Subcutaneous abdominal adipose tissue (tissue), 5 donors: ENCODE data around the gene ELOVL1.
"Not testable (repeated sequence)": the region's sequence is repeated elsewhere in the genome, so short reads cannot be mapped to it uniquely, and the experiment has no call there.

Experiments used
- H3K27ac ChIP-seq: one replicate; pipeline ENCODE4 v1.7.0; 2013; ENCODE audit warnings: low read depth, mild to moderate bottlenecking, inconsistent platforms, low read length, moderate library complexity
- H3K27me3 ChIP-seq, 5 donors: one replicate each; pipeline ENCODE4 v1.7.0; 2013; ENCODE audit warnings: low read length in 5 of 5, inconsistent platforms in 1 of 5; ENCODE audit not compliant: control insufficient read depth in 5 of 5, insufficient read depth in 4 of 5
- H3K36me3 ChIP-seq, 5 donors: one replicate each; pipeline ENCODE4 v1.7.0; 2013; ENCODE audit warnings: low read length in 5 of 5; ENCODE audit not compliant: control insufficient read depth in 5 of 5, insufficient read depth in 5 of 5
- H3K4me1 ChIP-seq, 5 donors: one replicate each; pipeline ENCODE4 v1.7.0; 2013; ENCODE audit warnings: low read length in 5 of 5, mild to moderate bottlenecking in 3 of 5, moderate library complexity in 1 of 5; ENCODE audit not compliant: control insufficient read depth in 5 of 5, insufficient read depth in 5 of 5
- H3K4me3 ChIP-seq, 5 donors: one replicate each; pipeline ENCODE4 v1.7.0; 2013; ENCODE audit warnings: low read length in 5 of 5, low read depth in 1 of 5
- H3K9ac ChIP-seq, 5 donors: one replicate each; pipeline ENCODE4 v1.7.0; 2013; ENCODE audit warnings: low read length in 5 of 5, mild to moderate bottlenecking in 4 of 5, moderate library complexity in 3 of 5
- H3K9me3 ChIP-seq, 5 donors: one replicate each; pipeline ENCODE4 v1.7.0; 2013; ENCODE audit warnings: low read length in 5 of 5; ENCODE audit not compliant: control insufficient read depth in 5 of 5
- donor health status: healthy.
- donor health status: healthy.
- donor health status: healthy.
- donor health status: healthy.
- donor health status: healthy.

Gene ELOVL1

DNA sequence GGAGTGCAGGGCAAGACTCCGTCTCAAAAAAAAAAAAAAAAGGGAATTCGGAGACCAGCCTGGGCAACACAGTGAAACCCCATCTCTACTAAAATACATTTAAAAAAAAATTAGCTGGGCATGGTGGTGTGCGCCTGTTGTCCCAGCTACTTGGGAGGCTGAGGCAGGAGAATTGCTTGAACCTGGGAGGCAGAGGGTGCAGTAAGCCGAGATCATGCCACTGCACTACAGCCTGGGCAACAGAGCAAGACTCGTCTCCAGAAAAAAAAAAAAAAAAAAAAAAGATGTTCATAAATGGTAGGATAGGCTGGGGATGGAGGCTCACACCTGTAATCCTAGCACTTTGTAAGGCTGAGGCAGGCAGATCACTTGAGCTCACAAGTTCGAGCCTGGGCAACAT lies 2.0 kb upstream of the ELOVL1 start:
- H3K27ac ChIP-seq, H3K27me3 ChIP-seq, H3K4me3 ChIP-seq, H3K9me3 ChIP-seq, H3K9ac ChIP-seq: not testable (repeated sequence)
- peaks cover 0 to 16% (median 13%) of the 10 kb centered on the region in 5 donors for H3K36me3 ChIP-seq
- peaks cover 5 to 40% (median 38%) of the 10 kb centered on the region in 5 donors for H3K4me1 ChIP-seq

GRCh38 chr1:43368646-43369020 lies 822 bp upstream of the ELOVL1 start:
- no peaks in the 10 kb centered on the region for H3K9me3 ChIP-seq
- peaks cover 0 to 27% (median 24%) of the 10 kb centered on the region in 5 donors for H3K36me3 ChIP-seq
- peak overlapping the region; percentile 63 to 89 (median 72) for H3K4me3 ChIP-seq
- H3K4me1 ChIP-seq: peaks cover 5 to 39% (median 35%) of the 10 kb centered on the region in 5 donors
- H3K27ac ChIP-seq: peak overlapping the region; percentile 86
- H3K9ac ChIP-seq: peak overlapping the region; percentile 17 to 93 (median 84)
- no peaks in the 10 kb centered on the region for H3K27me3 ChIP-seq

DNA sequence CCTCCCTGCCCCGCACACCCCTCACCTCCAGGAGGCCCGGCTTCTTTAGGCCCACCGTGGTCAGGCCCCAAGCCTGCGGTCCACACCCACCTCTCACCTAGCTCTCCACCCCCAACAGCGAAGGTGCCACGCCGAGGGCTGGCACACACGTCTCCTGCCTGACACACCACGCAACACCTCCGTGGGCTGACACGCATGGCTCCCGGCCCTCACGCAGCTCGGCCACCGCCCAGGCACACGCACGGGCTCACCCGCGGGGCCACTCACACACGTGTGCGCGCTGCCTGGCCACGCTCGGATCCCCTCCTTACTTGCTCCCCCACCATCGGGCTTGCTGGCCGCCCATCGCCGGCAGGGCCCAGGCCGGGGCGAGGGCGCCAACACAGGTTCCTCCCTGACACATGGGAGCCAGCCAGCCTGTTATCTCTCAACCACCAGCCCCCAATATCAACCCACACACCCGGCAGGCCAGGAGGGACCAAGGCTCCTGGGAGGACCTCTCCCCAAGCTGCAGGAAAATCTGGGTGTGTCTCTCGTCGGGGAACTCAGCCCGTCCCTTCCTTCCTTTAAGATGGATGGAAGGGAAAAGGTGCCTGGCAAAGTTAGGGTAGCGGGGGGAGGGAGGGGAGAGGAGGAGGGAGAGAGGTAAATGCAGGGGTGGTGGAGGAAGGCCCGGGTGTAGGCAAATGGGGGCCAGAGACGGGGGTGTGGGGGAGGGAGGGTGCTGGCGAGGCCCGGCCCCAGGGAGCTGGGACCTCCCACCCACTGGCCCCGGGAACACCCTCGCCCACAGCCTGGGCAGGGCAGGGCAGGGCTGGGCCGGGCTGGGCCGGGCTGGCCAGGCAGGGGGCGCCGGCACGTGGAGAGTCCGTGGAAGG lies 546 bp downstream of the ELOVL1 start:
- H3K27ac ChIP-seq: peak overlapping the region; percentile 92
- peaks cover 5 to 35% (median 27%) of the 10 kb centered on the region in 5 donors for H3K4me1 ChIP-seq
- peak overlapping the region; percentile 68 to 91 (median 85) for H3K4me3 ChIP-seq
- no peaks in the 10 kb centered on the region for H3K27me3 ChIP-seq
- no peaks in the 10 kb centered on the region for H3K9me3 ChIP-seq
- H3K9ac ChIP-seq: peak overlapping the region; percentile 48 to 95 (median 90)
- peaks cover 0 to 36% (median 34%) of the 10 kb centered on the region in 5 donors for H3K36me3 ChIP-seq

- H3K4me1 ChIP-seq: peaks cover 5 to 35% (median 27%) of the 10 kb centered on the region in 5 donors
- peak overlapping the region; percentile 48 to 95 (median 90) for H3K9ac ChIP-seq
- no peaks in the 10 kb centered on the region for H3K27me3 ChIP-seq
- peak overlapping the region; percentile 92 for H3K27ac ChIP-seq
- no peaks in the 10 kb centered on the region for H3K9me3 ChIP-seq
- peak overlapping the region; percentile 51 to 89 (median 82) for H3K4me3 ChIP-seq
- peaks cover 3 to 42% (median 40%) of the 10 kb centered on the region in 5 donors for H3K36me3 ChIP-seq
Measured at GRCh38 chr1:43366601-43367025, 1.2 kb downstream of the ELOVL1 start.

GRCh38 chr1:43366179-43366578 lies 1.6 kb downstream of the ELOVL1 start:
- Histone ChIP-seq H3K36me3 (peaks cover 7 to 47% (median 45%) of the 10 kb centered on the region in 5 donors), H3K27ac (peak overlapping the region; percentile 92), H3K4me3 (peak overlapping the region in 4 of 5 donors; percentile 51 to 85 (median 75)), H3K9me3 (no peaks in the 10 kb centered on the region), H3K27me3 (no peaks in the 10 kb centered on the region), H3K9ac (peak overlapping the region; percentile 19 to 95 (median 90)), H3K4me1 (peaks cover 5 to 35% (median 27%) of the 10 kb centered on the region in 5 donors)

DNA sequence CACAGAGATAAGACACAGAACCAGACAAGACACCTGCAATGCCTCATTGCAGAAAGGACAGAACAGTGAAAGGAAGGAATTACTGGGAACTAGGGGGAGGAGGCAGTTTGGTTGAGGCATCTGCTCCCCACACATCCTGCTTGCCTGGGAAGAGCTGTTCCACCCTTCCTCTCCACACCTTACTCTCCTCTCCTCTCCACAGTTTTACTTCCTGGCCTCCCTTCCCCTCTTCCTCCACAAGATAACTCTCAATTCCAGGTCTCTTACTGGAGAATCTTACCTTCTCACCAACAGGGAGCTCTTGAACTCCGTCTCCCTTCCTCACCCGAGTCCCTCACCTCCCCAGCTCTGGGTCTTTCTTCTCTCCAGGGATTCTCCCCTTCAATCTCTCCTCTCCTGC lies 2.1 kb downstream of the ELOVL1 start:
- Histone ChIP-seq H3K4me1 (peaks cover 5 to 35% (median 27%) of the 10 kb centered on the region in 5 donors), H3K27me3 (no peaks in the 10 kb centered on the region), H3K9me3 (no peaks in the 10 kb centered on the region), H3K4me3 (no peak overlapping the region), H3K27ac (peak overlapping the region; percentile 92), H3K36me3 (peaks cover 8 to 52% (median 49%) of the 10 kb centered on the region in 5 donors), H3K9ac (peak overlapping the region in 4 of 5 donors; percentile 11 to 95 (median 46))

- H3K4me3 ChIP-seq: no peak overlapping the region
- H3K9ac ChIP-seq: no peak overlapping the region
- no peak overlapping the region for H3K27ac ChIP-seq
- peaks cover 8 to 60% (median 52%) of the 10 kb centered on the region in 5 donors for H3K36me3 ChIP-seq
- H3K27me3 ChIP-seq: no peaks in the 10 kb centered on the region
- H3K9me3 ChIP-seq: no peaks in the 10 kb centered on the region
- H3K4me1 ChIP-seq: peaks cover 5 to 41% (median 31%) of the 10 kb centered on the region in 5 donors
Measured at GRCh38 chr1:43363935-43364525, 3.8 kb downstream of the ELOVL1 start.

DNA sequence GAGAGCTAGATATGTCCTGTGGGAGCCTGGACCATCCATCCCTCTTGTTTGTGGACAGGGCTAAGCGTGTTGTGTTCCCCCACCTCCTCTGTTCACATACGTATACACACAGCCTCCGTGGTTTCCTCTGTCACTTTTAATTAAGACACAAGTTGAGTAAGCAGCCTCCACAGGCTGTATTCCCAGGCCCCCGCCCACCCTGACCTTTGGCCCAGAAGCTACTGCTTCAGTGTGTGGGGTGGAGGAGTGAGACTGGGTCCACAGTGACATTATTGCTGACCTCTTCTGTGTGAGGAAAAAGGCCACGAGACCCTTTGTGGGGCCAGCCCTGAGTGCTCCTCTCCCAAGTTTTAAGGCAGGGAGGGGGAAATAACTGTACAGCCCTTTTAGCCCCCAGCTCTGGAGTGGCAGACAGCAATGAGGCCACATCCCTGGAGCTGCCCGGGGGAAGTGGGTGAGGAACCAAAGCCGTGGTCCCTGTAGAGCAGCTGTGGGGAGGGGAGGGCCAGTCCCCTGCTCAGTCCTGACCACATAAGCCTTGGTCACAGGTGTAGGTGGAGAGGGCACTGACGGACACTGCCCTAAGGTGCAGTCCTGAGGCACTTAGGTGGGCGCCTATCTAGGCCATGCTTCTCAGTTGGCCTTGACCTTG lies 4.4 kb downstream of the ELOVL1 start:
- H3K36me3 ChIP-seq: peaks cover 8 to 60% (median 52%) of the 10 kb centered on the region in 5 donors

GRCh38 chr1:43360616-43361015 lies 7.2 kb downstream of the ELOVL1 start:
- Histone ChIP-seq H3K27me3 (no peaks in the 10 kb centered on the region), H3K9me3 (no peaks in the 10 kb centered on the region), H3K4me1 (peaks cover 0 to 23% (median 15%) of the 10 kb centered on the region in 5 donors), H3K27ac (no peak overlapping the region), H3K36me3 (peaks cover 8 to 58% (median 52%) of the 10 kb centered on the region in 5 donors), H3K4me3 (no peak overlapping the region), H3K9ac (no peak overlapping the region)

More for the DNA sequence above, 4.4 kb downstream of the ELOVL1 start:
- Histone ChIP-seq H3K4me1 (peaks cover 2 to 38% (median 27%) of the 10 kb centered on the region in 5 donors), H3K9me3 (no peaks in the 10 kb centered on the region), H3K4me3 (no peak overlapping the region), H3K9ac (no peak overlapping the region), H3K27me3 (no peaks in the 10 kb centered on the region), H3K27ac (no peak overlapping the region)
